ENCODE data around the gene HOXC10.

HOXC10 gene

DNA sequence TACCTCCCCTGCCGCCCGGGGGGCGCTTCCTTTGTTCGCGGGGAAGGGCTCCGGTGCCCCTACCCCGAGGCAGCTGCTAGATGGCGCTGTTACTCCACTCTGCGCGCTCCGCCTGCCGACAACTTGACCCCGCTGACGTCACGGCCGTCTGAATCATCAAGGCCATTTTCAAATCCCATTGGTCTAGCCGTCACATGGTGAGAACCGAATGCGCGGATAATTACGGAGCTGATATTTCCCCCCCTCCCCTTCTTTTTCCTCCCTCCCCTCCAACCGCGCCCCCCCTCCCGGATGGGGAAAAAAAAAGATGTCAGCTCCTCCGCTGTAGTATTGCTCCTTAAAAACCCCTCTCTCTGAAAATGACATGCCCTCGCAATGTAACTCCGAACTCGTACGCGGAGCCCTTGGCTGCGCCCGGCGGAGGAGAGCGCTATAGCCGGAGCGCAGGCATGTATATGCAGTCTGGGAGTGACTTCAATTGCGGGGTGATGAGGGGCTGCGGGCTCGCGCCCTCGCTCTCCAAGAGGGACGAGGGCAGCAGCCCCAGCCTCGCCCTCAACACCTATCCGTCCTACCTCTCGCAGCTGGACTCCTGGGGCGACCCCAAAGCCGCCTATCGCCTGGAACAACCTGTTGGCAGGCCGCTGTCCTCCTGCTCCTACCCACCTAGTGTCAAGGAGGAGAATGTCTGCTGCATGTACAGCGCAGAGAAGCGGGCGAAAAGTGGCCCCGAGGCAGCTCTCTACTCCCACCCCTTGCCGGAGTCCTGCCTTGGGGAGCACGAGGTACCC, at the start of gene HOXC10:
TSS of gene HOXC10 (plus strand) at position 246 of the 791 bp plus-strand sequence. CDS start at position 360, 114 bp downstream.
- peak in 2 of 4 experiments; percentile 30 to 50 for DNase-seq

DNA sequence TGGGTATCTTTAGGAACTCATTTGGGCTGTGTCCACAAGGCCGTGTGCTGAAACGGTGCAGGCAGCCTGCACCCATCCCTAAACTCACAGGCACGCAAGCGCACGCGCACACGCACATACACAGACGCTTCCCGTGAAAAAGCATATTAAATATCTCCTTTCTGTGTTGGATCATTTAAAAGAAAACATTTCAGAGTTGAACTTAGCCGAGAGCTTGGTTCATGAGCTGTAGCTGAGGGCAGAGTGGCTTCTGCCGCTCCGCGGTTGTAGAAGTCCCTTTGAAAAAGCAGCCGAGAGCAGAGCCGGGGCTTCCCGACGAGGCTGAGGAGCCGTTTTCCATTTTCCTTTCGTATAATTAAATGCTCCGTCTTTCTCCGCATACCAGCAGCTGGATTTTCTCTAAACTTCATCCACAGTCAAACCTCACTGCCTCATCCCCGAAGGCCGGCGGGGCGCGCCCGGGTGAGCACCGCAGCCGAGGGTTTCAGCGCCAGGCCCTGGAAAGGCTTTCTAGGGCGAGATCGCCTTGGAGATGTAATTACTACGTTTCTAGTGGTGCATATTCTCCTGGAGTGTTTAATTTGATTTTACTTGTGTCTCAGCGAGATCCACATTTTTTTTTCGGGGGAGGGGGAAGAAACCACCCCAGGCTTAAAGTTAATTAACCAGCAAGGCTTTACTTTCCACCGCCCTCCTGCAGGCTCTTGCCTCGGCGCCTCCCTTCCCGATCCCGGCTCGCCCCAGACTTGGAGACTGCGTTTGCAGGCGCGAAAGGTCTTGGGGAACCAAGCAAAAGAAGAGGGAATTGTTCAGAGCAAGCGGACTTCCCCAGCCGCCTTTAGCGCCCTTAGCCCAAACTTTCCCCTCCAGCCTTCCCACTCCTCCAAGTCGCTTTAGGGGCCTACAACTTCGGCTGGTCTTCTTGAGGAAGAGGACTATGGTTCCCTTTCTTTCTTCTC, 49.3 kb upstream of the HOXC10 start:
- no peak for DNase-seq

DNA sequence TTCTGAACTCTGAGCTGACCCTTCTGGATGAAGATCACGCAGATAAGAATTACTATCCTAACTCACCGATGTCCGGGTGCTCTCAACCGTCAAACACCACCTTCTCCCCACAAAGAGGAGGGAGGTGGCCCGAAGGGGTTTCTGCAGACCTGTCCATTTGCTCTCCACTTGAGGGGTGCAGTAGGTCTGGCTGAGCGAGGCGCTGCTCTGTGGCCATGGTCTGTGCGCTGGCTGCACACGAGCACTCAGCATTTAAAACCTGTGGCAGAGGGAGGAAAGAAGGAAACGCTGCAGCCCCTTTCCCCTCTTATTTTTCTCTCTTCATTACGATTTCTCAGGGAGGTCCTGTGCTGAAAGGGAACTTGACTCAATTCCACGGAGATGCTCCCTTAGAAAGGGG, 47.8 kb upstream of the HOXC10 start:
- no peak for DNase-seq

DNA sequence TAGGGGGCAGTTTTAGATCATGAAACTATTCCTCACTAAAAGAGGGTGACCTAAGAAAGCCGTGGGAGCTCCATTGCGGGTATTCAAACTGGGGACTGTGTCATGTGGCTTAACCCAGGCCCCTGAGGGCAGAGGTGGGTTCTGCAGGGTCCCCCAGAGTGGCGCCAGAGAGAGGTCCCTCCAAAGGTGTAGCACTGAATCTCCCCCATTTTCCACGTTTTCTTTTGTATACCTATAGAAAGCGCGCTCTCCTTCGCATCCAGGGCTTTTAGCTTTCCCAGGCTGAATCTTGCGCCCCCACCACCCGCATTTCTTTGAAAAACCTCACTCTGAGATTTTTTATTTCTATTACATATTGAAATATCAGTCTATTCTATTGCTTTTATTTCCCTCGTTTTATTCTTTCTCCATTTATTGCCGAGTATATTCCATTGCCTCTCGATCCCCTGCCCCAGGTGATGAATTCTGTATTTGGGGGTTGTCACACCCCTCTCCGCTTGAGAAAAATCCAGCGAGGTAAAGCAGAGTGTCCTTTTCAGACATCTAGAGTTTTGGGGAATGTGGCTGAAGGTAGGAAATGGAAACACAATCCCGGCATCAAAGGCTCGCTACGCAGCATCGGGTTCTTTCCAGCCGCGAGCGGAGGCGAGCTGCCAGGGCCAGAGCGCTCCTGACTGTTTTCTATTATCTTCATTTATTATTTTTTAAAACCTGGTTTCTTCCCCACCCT, 47.2 kb upstream of the HOXC10 start:
- no peak for DNase-seq

DNA sequence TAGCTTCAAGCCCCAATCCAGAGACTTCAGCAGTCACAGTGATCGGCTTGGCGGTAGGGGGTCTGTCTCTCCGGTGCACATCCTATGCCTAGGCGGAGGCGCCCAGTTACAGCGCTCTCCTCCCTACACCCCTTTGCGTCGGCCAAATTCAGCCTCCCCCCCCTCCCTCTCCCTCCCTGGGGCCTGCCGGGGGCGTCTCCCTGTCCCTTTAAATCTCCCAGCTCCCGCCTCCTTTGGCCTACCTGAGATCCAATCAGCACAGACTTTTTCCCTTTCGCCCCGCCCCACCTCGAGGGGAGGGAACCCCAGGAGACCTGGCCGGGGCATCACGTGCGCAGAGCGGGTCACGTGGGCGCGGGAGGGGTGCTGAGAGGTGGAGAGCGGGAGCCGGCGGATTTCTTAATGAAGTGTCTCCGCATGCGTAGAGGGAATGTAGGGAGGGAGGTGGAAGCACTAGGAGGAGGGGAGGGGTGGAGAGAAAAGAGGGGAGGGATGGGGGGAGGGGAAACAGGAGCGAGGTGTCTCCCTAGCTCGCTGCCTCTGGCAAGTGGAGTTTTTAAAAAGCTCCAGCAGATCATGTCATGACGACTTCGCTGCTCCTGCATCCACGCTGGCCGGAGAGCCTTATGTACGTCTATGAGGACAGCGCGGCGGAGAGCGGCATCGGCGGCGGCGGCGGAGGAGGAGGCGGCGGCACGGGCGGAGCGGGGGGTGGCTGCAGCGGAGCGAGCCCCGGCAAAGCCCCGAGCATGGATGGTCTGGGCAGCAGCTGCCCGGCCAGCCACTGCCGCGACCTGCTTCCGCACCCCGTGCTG, 46.4 kb upstream of the HOXC10 start, which contains the start of gene HOXC13:
TSS of gene HOXC13 (plus strand) at position 506 of the 815 bp plus-strand sequence. CDS start at position 582, 76 bp downstream.
- DNase-seq, result no peak

DNA sequence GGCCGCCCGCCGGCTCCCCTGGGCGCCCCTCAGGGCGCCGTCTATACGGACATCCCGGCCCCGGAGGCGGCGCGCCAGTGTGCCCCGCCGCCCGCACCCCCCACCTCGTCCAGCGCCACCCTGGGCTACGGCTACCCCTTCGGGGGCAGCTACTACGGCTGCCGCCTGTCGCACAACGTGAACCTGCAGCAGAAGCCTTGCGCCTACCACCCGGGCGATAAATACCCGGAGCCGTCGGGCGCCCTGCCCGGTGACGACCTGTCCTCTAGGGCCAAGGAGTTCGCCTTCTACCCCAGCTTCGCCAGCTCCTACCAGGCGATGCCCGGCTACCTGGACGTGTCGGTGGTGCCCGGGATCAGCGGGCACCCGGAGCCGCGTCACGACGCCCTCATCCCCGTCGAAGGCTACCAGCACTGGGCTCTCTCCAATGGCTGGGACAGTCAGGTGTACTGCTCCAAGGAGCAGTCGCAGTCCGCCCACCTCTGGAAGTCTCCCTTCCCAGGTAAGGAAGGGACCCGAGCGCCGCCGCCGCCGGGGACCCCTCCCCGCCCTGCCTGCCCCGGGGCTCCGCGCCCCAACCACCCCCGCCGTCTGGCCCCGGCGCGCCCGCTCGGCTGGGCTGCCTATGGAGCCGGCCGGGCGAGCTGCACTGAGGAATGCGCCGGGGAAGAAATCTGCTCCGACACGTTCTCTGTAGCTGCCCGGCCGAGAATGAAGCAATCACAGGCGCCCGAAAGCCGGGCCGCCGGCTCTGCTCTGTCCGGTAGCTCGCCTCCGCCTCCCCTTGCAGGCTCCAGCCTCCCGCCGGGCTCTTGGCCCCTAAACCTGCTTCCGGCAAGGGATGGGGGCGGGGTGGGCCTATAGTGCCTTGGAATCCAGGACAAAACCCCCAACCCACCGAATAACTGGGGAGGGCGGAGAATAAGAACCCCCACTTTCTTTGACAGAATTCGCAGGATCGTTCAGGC, 45.5 kb upstream of the HOXC10 start:
- no peak for DNase-seq

DNA sequence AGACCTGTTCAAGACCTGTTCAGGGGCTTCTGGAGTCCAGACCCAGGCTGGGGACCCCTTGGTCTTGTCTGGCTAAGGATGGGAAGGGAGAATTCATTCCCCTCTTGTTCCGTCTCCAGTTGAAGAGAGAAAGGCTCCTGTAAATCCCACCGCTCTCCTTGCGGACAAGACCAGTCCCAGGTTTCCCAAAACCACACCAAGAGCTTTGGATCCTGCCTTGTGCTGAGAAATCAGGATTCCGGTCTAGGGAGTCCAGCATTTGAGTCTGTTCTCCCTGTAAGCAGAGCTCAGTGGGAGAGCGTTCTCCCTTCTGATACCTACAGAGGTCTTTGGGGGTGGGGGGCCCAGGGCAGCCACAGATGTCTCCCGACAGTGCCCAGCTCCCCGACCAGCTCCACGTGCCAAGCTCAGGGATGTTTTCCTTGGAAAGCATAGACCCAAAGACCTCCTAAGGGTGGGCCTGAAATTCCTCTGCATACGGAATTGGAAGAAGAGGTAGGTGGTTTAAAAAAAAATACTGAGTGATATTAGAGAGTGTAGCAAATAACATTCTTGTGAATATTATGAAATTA, 44.4 kb upstream of the HOXC10 start:
- no peak for DNase-seq

DNA sequence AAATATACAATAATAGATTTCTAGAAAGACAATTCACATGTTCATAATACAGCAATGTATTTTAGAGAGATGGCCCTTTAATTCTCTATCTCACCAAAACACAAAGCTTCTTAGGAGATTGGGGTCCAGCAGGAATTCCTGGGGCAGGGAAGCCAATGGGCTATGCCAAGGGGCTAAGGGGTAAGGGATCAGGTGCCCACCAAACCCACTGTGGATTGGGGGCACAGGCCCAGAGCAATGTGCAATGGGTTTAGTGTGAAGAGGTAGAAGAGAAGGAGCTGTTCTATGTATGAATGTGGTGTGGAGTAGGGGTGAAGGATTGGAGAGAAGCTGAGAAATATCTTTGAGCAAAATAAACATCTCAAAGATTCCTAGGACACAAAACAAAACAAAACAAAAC, 43.8 kb upstream of the HOXC10 start:
- no peak for DNase-seq

DNA sequence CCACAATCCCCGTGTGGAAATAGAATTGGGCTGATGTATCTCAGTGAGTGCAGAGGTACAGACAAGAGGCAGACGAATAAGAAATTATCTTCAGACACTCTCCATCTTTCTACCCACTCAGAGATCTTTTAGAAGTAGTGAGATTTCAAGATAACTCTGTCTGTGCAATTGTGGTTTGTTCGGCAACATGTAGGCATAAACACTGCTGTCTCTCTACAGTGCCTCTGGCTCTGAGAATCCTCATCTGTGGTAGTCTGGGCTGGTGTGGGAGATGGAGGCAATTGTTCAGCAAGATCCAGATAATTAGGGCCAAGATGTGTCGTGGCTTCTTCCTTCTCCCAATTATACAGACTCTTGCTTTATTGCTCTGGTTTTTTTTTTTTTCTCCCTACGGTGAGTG, 43.2 kb upstream of the HOXC10 start:
- DNase-seq, result no peak

DNA sequence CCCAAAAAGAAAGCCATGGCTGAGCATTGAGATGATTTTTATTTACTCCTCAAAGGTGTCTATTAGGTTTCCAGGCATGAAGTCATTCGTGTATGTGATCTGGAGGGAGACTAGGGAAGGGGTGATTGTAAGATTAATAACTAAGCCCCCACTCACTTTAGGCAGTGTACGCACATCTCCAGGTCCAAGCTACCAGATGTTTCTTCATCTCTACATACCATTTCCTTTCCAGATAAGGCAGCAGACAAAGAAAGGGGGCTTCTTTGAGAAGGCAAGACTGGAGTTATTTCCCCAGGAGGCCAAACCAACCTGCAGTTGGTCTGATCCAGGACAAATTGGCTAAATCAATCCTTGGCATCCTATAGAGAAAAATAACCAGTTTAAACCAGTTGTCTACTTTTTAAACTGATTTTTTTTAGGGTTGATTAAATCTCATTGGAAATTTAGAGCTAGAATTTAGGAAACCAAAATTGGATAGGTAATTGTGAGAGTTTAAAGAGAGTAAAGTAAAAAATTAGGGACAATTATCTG, 42.4 kb upstream of the HOXC10 start:
- DNase-seq, result no peak

DNA sequence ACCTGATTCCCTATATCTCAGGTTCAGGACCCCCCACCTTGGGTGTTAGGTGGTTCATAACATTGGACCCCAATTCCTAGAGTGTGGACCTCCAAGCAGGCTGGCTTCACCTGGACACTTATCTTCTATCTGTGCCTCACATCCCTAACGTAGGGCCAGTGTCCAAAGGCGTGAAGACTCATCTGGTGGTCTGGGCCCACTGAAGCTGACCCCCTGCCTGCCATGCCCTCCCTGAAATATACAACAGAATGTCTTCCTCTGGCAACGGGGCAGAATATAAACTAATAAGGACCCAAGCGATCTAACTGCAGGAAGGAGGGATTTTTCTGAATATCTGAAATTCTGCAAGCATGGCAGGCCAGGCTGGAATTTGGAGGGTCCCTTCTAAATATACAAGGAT, 40.7 kb upstream of the HOXC10 start:
- DNase-seq, result no peak

DNA sequence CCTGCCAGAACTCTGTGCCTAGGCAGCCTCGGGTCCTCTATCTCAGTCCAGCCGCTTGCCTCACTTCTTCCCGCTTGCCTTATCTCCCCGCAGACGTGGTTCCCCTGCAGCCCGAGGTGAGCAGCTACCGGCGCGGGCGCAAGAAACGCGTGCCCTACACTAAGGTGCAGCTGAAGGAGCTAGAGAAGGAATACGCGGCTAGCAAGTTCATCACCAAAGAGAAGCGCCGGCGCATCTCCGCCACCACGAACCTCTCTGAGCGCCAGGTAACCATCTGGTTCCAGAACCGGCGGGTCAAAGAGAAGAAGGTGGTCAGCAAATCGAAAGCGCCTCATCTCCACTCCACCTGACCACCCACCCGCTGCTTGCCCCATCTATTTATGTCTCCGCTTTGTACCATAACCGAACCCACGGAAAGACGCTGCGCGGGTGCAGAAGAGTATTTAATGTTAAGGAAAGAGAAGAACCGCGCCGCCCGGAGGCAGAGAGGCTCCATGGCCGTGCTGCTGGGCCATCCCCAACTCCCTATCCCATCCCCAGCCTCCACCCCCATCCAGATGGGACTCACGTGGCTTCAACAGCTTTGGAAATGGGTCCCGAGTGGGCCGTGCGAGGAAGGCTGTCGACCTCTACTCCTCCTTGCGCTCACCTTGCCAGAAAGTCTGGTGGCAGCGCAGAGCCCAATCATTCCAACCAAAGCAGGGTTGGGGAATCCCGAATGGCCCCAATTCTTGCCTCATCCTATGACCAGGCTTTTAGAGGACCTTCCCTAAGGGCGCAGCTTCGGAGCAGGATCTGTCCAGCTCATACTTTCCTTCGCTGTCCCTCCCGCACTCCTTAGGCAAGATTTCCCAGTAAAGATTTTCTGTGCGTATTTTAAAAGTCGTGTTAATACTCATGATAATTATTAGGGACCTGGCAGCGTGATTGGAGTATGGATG, 39.8 kb upstream of the HOXC10 start:
- no peak for DNase-seq

DNA sequence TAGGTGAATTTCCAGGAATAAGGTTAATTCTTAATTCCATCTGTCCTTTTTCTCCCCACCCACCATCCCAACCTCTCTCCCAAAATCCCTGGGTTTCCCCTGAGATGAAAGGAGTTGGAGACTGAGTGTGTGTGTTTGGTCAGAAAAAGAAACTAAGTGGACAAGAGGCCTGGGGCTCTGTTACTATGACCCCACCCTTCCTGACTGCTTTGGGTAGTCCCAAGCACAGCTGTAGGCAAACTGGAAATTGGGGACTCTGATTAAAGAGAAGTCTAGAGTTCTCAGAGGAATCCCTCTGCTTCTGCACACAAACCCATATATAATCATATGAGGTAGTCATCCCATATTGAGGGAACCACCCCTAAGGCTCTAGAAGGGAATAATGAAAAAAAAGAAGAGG, 37.2 kb upstream of the HOXC10 start:
- DNase-seq, result no peak

DNA sequence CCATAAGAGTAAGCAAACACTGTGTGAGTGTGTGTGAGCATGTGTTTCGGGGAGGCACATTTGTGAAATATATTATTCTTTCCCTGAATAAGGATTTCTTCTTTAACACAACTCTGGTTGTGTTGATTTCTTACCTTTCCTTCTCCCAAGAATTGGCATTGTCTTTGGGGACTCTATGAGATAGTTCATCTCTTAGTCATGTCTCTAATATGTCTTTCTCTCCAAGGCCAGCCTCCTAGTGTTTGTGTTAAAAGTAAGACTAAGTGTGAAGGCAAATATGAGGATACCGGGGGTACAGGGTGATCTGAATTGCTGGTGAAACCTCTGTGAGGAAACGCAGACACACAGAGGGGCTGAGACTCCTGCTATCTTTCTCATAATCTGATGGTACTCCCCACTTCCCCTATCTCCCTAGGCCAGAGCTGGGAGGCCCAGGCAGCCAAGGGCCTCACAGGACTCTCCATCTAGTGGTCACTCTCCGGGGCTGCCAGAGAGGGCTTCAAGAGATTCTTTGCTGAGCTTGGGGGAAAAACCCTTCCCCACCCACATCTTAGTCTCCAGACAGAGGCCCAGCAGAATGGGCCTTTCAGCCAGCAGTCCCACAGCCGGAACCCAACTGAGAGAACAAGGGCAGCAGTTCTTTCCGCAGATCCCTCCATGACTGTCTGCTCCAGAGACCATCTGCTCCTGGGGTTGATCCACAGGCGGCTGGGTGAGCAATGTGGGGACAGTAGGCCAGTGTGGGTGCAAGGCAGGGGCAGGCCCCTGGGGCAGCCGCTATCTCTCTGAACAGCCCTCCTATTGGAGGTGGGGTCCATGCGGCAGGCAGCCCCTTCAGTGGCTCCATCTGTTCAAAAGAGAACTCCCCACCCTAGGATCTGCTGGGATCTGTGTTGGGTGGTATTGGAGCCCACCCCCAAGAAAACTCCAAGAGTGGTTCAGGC, 36.0 kb upstream of the HOXC10 start:
- no peak for DNase-seq

DNA sequence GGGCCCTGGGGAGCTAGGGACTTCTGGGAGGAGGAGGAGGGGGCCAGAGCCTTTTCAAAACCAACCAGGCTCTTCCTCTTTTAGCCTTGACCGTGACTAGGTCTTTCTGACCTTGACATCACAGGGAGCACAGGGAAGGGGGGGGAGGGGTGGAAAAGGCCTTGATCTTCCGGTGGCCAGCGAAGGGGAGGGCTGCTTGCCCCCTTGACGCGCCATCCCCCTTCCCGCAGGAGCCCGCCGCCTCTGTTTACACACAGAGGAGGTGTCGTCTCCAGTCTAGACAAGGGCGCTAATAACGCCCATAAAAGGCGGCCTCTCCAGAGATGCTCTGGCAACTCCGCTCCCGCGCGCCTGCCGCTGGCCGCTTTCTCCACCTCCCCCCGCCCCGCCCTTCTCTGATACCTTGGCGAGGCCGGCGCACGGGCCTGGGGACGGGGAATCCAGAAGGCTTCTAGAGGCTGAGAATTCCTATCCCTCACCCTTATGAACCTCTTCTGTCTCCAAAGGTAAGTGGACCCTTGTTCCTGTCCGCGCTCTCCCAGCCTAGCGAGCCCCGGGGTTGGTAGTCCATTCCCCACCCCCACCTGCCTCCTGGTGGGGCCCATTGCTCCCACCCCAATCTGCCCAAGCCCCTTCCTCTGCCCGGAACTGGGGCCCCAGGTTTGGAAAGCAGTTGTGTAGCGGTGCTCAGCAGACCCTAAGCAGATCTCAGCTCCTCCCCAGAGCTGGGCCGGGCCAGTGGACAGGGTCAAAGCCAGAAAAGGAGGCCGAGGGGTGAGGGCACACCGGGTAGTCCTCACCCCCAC, 35.1 kb upstream of the HOXC10 start:
- no peak for DNase-seq

DNA sequence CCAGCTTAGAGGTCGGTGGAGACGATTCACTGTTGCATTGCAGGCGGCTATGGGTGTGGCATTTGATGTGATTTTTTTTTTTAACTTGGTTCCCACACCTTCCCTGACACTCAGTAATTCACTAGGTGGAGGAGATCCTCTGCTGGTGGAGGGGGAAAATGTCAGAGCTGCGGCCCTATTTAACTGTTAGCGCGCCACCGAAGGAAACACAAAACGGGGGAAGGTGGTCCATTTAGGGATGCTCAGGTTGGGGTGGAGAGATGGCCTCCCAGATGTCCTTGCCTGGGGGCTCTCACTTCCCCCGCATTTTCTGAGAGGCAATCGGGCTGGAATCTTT, 34.5 kb upstream of the HOXC10 start:
- DNase-seq, result no peak
